K562 (cell line): ENCODE measurements around the gene NRG3. TPM values are rescaled to one million over a fixed set of nuclear protein-coding genes. Genes with fewer than 3 reads are reported as not detected.

Source experiments
- ATAC-seq: fragments of 200-7000 bp; cut with Tn5 transposase; 3 replicates; pipeline ENCODE4 v1.9.1; 2020; ENCODE audit warnings: moderate library complexity
- BruUV-seq: library from RNA; stranded (reverse); fragments of 400-500 nt; replicated peaks from 2 replicates; lab custom pipeline; 2021; lab: Mats Ljungman, UMichigan
- CTCF ChIA-PET: fragments of 300-600 bp; formaldehyde crosslinking; extraction: SDS; loops from one replicate; lab custom pipeline; 2021; ENCODE audit warnings: low intra/inter-chr PET ratio; lab: Yijun Ruan, JAX
- POLR2A ChIA-PET: fragments of 300-600, 350-650 bp; sonication (Branson Sonifier 250); formaldehyde crosslinking; extraction: SDS; loops from one replicate; lab custom pipeline; 2021; ENCODE audit warnings: antibody characterized with exemption, inconsistent platforms; lab: Yijun Ruan, JAX
- DNase-seq, 4 experiments: peaks; one replicate each; pipeline versions ENCODE4 v3.0.0 to v3.0.0-alpha.2; 2011 to 2018; ENCODE audit warnings: low spot score in 3 of 4, mixed read lengths in 3 of 4; ENCODE audit errors: extremely low read depth in 1 of 4
- FAIRE-seq: peaks from 2 replicates; lab custom pipeline; 2011; peaks lifted over from hg19 to GRCh38; lab: Jason Lieb, UNC
- H2AFZ ChIP-seq: 2 replicates; pipeline ENCODE4 v1.6.0; 2011; ENCODE audit warnings: low read depth, low read length, control low read depth, inconsistent platforms
- H3K27ac ChIP-seq: fragments of 200-600 bp; 3 replicates; pipeline ENCODE4 v1.8.0; 2011; ENCODE audit warnings: low read depth, mild to moderate bottlenecking, control low read depth, inconsistent platforms, low read length, moderate library complexity, mixed read lengths; ENCODE audit errors: extremely low read depth
- H3K27me3 ChIP-seq, 2 experiments: fragments of 300-600 bp in 1 of 2; 2 replicates in 1 of 2; 3 replicates in 1 of 2; pipeline versions ENCODE4 v1.6.0 to v1.8.0; 2011; ENCODE audit warnings: inconsistent platforms in 2 of 2, low read length in 2 of 2, mild to moderate bottlenecking in 1 of 2, mixed read lengths in 1 of 2, moderate library complexity in 1 of 2; ENCODE audit not compliant: control insufficient read depth in 2 of 2, insufficient read depth in 2 of 2
- H3K36me3 ChIP-seq: fragments of 300-600 bp; 3 replicates; pipeline ENCODE4 v1.8.0; 2011; ENCODE audit warnings: mild to moderate bottlenecking, low read length, inconsistent platforms; ENCODE audit not compliant: control insufficient read depth, insufficient read depth
- H3K4me1 ChIP-seq, 2 experiments: fragments of 200-600 bp in 1 of 2; replicated peaks in 1 of 2; 2 replicates in 1 of 2; 3 replicates in 1 of 2; pipeline versions ENCODE4 v1.5.1 to v1.8.0; 2011; ENCODE audit warnings: inconsistent platforms in 2 of 2, low read length in 2 of 2, mild to moderate bottlenecking in 1 of 2, mixed read lengths in 1 of 2, moderate library complexity in 1 of 2; ENCODE audit not compliant: control insufficient read depth in 2 of 2, insufficient read depth in 2 of 2
- H3K4me2 ChIP-seq: 2 replicates; pipeline ENCODE4 v1.6.1; 2011; ENCODE audit warnings: low read length, control low read depth, inconsistent platforms, mixed read lengths; ENCODE audit not compliant: insufficient read depth
- H3K4me3 ChIP-seq: fragments of 200-600 bp; sonication (generic), shearing (Covaris generic); 2 replicates; pipeline ENCODE4 v1.5.1; 2016; ENCODE audit warnings: control low read depth, inconsistent platforms
- H3K79me2 ChIP-seq: fragments of 200-600 bp; 3 replicates; pipeline ENCODE4 v1.8.0; 2011; ENCODE audit warnings: low read length, inconsistent platforms; ENCODE audit not compliant: control insufficient read depth, insufficient read depth
- H3K9ac ChIP-seq, 2 experiments: 2 replicates each; pipeline versions ENCODE4 v1.6.0 to v1.6.1; 2011; ENCODE audit warnings: low read depth in 2 of 2, low read length in 2 of 2, control low read depth in 1 of 2, inconsistent platforms in 1 of 2, mild to moderate bottlenecking in 1 of 2, mixed read lengths in 1 of 2; ENCODE audit not compliant: insufficient read depth in 1 of 2
- H3K9me1 ChIP-seq: one replicate; pipeline ENCODE4 v1.6.0; 2011; ENCODE audit warnings: inconsistent platforms, mild to moderate bottlenecking, low read length, moderate library complexity; ENCODE audit not compliant: control insufficient read depth, insufficient read depth
- H3K9me3 ChIP-seq: replicated peaks from 2 replicates; pipeline ENCODE4 v1.5.1; 2011; ENCODE audit warnings: low read depth, low read length, inconsistent platforms; ENCODE audit not compliant: control insufficient read depth, insufficient read depth
- H4K20me1 ChIP-seq: replicated peaks from 2 replicates; pipeline ENCODE4 v1.6.1; 2011; ENCODE audit warnings: low read length, inconsistent platforms, mixed read lengths; ENCODE audit not compliant: control insufficient read depth, insufficient read depth
- ATF4 ChIP-seq: fragments of 450-650 bp; formaldehyde crosslinking; IDR thresholded peaks from 2 replicates; pipeline ENCODE4 v1.4.0; 2022; ENCODE audit warnings: mild to moderate bottlenecking, moderate library complexity
- DEAF1 ChIP-seq: fragments of 450-650 bp; formaldehyde crosslinking; IDR thresholded peaks from 2 replicates; pipeline ENCODE4 v1.4.0; 2020; ENCODE audit warnings: mild to moderate bottlenecking, moderate library complexity
- LEF1 ChIP-seq: fragments of 450-650 bp; IDR thresholded peaks from 2 replicates; pipeline ENCODE4 v1.6.1; 2016; ENCODE audit warnings: mild to moderate bottlenecking
- MCM3 ChIP-seq: fragments of 450-650 bp; IDR thresholded peaks from 2 replicates; pipeline ENCODE4 v1.6.1; 2016
- SP2 ChIP-seq: IDR thresholded peaks from 2 replicates; pipeline ENCODE4 v1.6.1; 2011; ENCODE audit warnings: mild to moderate bottlenecking, low read depth, low read length, moderate library complexity; ENCODE audit not compliant: poor library complexity, severe bottlenecking; ENCODE audit errors: extremely low read depth
- TRIM24 ChIP-seq, 2 experiments: fragments of 450-650 bp; IDR thresholded peaks; 2 replicates each; pipeline ENCODE4 v1.6.1; 2016
- ZBTB34 ChIP-seq: fragments of 250-450 bp; sonication (Bioruptor Pico); IDR thresholded peaks from 2 replicates; pipeline ENCODE4 v1.8.0; 2021; ENCODE audit warnings: mild to moderate bottlenecking, moderate library complexity
- WGBS: fragments of 100-300 bp; shearing (Covaris generic); methylation state at CpG from one replicate; pipeline ENCODE4 v1.1.6; 2016; ENCODE audit warnings: low coverage, mixed read lengths; ENCODE audit not compliant: insufficient coverage; ENCODE audit errors: missing lambda C conversion rate; 5-methylcytosine and 5-hydroxymethylcytosine counted together
- in situ Hi-C: fragments of 300-500 bp; cut with MboI; formaldehyde crosslinking; loops from 4 replicates; pipeline ENCODE4 v1.15.0; 2018; ENCODE audit warnings: inconsistent platforms, mixed read lengths
- intact Hi-C: fragments of 100-400 bp; cut with micrococcal nuclease; formaldehyde crosslinking; loops from 2 replicates; pipeline ENCODE4 v1.14.2; 2022
- polyA plus RNA-seq, 8 experiments: library from polyadenylated mRNA; depleted of rRNA in 4 of 8; stranded (reverse) in 5 of 8; unstranded in 3 of 8; fragments of >200 nt; fragmentation: Nextera tagmentation in 2 of 8; fragmentation: Illumina TruSeq in 1 of 8; extraction: Ambion mirVana in 2 of 8; extraction: Trizol in 1 of 8; gene quantifications; 2 replicates each; pipeline versions ENCODE4 v1.2.1 to v1.2.3, GENCODE V29; 2011 to 2014; ENCODE audit warnings: inconsistent platforms in 1 of 8, missing spikeins in 1 of 8
- total RNA-seq, 7 experiments: library from RNA; depleted of rRNA in 6 of 7; stranded (reverse); fragments of >200 nt in 6 of 7; fragmentation: Illumina TruSeq in 2 of 7; extraction: Trizol in 2 of 7; gene quantifications; 2 replicates each; pipeline versions ENCODE4 v1.2.1 to v1.2.3, GENCODE V29; 2011 to 2021; ENCODE audit warnings: low replicate concordance in 1 of 7

The NRG3 gene
- total and polyA plus RNA-seq, 9 of the 15 experiments (the other 6 are each of a cell fraction or from before 2014, with no cell fraction given) = not detected

- H2AFZ ChIP-seq = no peak overlapping the region
- DNase-seq (no peak), FAIRE-seq (no peak), ATAC-seq (no peak)
- no peaks in the 10 kb centered on the region for H3K36me3 ChIP-seq
- H3K79me2 ChIP-seq = no peaks in the 10 kb centered on the region
- H3K4me2 ChIP-seq = no peak overlapping the region
- H3K9ac ChIP-seq = no peak overlapping the region
- no TSS peak for BruUV-seq
- no peak for TF ChIP-seq SP2
- no peak for TF ChIP-seq ZBTB34
- TF ChIP-seq MCM3 = no peak
- no peak for TF ChIP-seq DEAF1
- TF ChIP-seq LEF1 = no peak
- TF ChIP-seq ATF4 (CRISPR knock-in tag) = no peak
- no peak for TF ChIP-seq TRIM24 (IDR thresholded peaks at IDR 0.05)
- no peaks in the 10 kb centered on the region for H3K4me1 ChIP-seq
- ChIA-PET CTCF (no interaction called here), POLR2A (no interaction called here)
- no peak overlapping the region for H3K4me3 ChIP-seq
- intact Hi-C loops = no loop called here
- in situ Hi-C loops = no loop called here
- no peak overlapping the region for H3K27ac ChIP-seq
- H3K9me3 ChIP-seq = no peaks in the 10 kb centered on the region
- no peaks in the 10 kb centered on the region for H3K27me3 ChIP-seq
- H3K9me1 ChIP-seq = no peaks in the 10 kb centered on the region
- whole genome bisulfite sequencing = 0% methylated on average over 2 of the region's 2 CpGs
- H4K20me1 ChIP-seq = no peaks in the 10 kb centered on the region
These were observed 75.4 kb downstream of the NRG3 start for GRCh38 chr10:81950358-81950757.
